H1 (cell line): ENCODE measurements around the gene ENTPD8. TPM values are rescaled to one million over a fixed set of nuclear protein-coding genes. Genes with fewer than 3 reads are reported as not detected.

Experiments used
- CTCF ChIA-PET: fragments of 300-600 bp; sonication (Branson Sonifier 250); formaldehyde crosslinking; loops from one replicate; lab custom pipeline; 2021; ENCODE audit not compliant: partially characterized antibody; lab: Charles Lee
- POLR2A ChIA-PET: fragments of 300-600 bp; sonication (Branson Sonifier 250); formaldehyde crosslinking; loops from one replicate; lab custom pipeline; 2021; ENCODE audit warnings: inconsistent platforms; ENCODE audit not compliant: partially characterized antibody; lab: Charles Lee
- DNase-seq, 2 experiments: peaks; one replicate each; pipeline versions ENCODE4 v3.0.0 to v3.0.0-alpha.2; 2010 to 2022; ENCODE audit warnings: low spot score in 2 of 2, low read depth in 1 of 2, mixed read lengths in 1 of 2
- FAIRE-seq: peaks from 2 replicates; lab custom pipeline; 2011; peaks lifted over from hg19 to GRCh38; lab: Jason Lieb, UNC
- H2AFZ ChIP-seq: 2 replicates; pipeline ENCODE4 v1.8.1; 2012; ENCODE audit warnings: low read length, inconsistent platforms
- H2AK5ac ChIP-seq: 2 replicates; pipeline ENCODE4 v1.6.1; 2013; ENCODE audit warnings: low read depth, low read length
- H2BK120ac ChIP-seq: replicated peaks from 2 replicates; pipeline ENCODE3; 2013; ENCODE audit warnings: low read depth, low read length, inconsistent platforms
- H2BK12ac ChIP-seq: 2 replicates; pipeline ENCODE4 v1.6.1; 2013; ENCODE audit warnings: low read depth, low read length
- H2BK15ac ChIP-seq: 2 replicates; pipeline ENCODE4 v1.6.1; 2013; ENCODE audit warnings: low read length
- H2BK20ac ChIP-seq: 2 replicates; pipeline ENCODE4 v1.6.1; 2013; ENCODE audit warnings: low read length
- H2BK5ac ChIP-seq: 2 replicates; pipeline ENCODE4 v1.6.1; 2013; ENCODE audit warnings: low read depth, low read length
- H3K14ac ChIP-seq: 2 replicates; pipeline ENCODE4 v1.6.1; 2013; ENCODE audit warnings: inconsistent platforms; ENCODE audit not compliant: insufficient read length
- H3K18ac ChIP-seq: 2 replicates; pipeline ENCODE4 v1.6.1; 2013; ENCODE audit warnings: low read length; ENCODE audit errors: extremely low read depth
- H3K23ac ChIP-seq: 2 replicates; pipeline ENCODE4 v1.6.1; 2013; ENCODE audit warnings: inconsistent platforms; ENCODE audit not compliant: insufficient read length
- H3K23me2 ChIP-seq: 2 replicates; pipeline ENCODE4 v1.6.1; 2013; ENCODE audit warnings: low read depth, low read length
- H3K27ac ChIP-seq: 2 replicates; pipeline ENCODE4 v1.6.1; 2011; ENCODE audit warnings: low read depth, low read length, inconsistent platforms
- H3K27me3 ChIP-seq, 4 experiments: replicated peaks in 1 of 4; 1 replicate in 1 of 4; 2 replicates in 3 of 4; pipeline versions ENCODE4 v1.6.1 to v1.8.1; 2011 to 2013; ENCODE audit warnings: low read length in 3 of 4, mild to moderate bottlenecking in 3 of 4, inconsistent platforms in 2 of 4, mixed read lengths in 2 of 4, moderate library complexity in 1 of 4; ENCODE audit not compliant: control insufficient read depth in 3 of 4, insufficient read depth in 3 of 4; ENCODE audit errors: extremely low read depth in 1 of 4
- H3K36me3 ChIP-seq, 4 experiments: 2 replicates each; pipeline versions ENCODE4 v1.6.1 to v1.8.1; 2011 to 2013; ENCODE audit warnings: mild to moderate bottlenecking in 4 of 4, low read length in 3 of 4, moderate library complexity in 2 of 4, control low read depth in 1 of 4, inconsistent platforms in 1 of 4; ENCODE audit not compliant: insufficient read depth in 4 of 4, control insufficient read depth in 2 of 4
- H3K4ac ChIP-seq: replicated peaks from 2 replicates; pipeline ENCODE3; 2013; ENCODE audit warnings: low read length, low read depth, mixed read lengths, inconsistent platforms; ENCODE audit not compliant: insufficient read length
- H3K4me1 ChIP-seq, 4 experiments: replicated peaks in 1 of 4; 1 replicate in 1 of 4; 2 replicates in 3 of 4; pipeline versions ENCODE4 v1.6.1 to v1.8.1; 2011 to 2013; ENCODE audit warnings: low read length in 3 of 4, inconsistent platforms in 2 of 4, mixed read lengths in 1 of 4; ENCODE audit not compliant: insufficient read depth in 4 of 4, control insufficient read depth in 3 of 4
- H3K4me2 ChIP-seq, 2 experiments: 2 replicates each; pipeline versions ENCODE4 v1.6.1 to v1.8.1; 2011 to 2013; ENCODE audit warnings: low read depth in 2 of 2, low read length in 2 of 2, control low read depth in 1 of 2, inconsistent platforms in 1 of 2, mild to moderate bottlenecking in 1 of 2; ENCODE audit not compliant: insufficient read depth in 1 of 2
- H3K4me3 ChIP-seq, 4 experiments: fragments of 200-600, 300-600 bp in 1 of 4; sonication (generic), shearing (Covaris generic), sonication (Bioruptor Twin) in 1 of 4; 2 replicates each; pipeline versions ENCODE4 v1.5.1 to v1.8.1; 2011 to 2016; ENCODE audit warnings: low read length in 4 of 4, low read depth in 3 of 4, control low read depth in 2 of 4, inconsistent platforms in 2 of 4, mild to moderate bottlenecking in 2 of 4, mixed read lengths in 1 of 4, moderate library complexity in 1 of 4; ENCODE audit not compliant: insufficient read depth in 2 of 4; ENCODE audit errors: extremely low read depth in 1 of 4
- H3K56ac ChIP-seq: replicated peaks from 2 replicates; pipeline ENCODE3; 2013; ENCODE audit warnings: low read depth, mild to moderate bottlenecking, mixed read lengths, low read length, inconsistent platforms; ENCODE audit not compliant: insufficient read length
- H3K79me1 ChIP-seq: 2 replicates; pipeline ENCODE4 v1.6.1; 2013; ENCODE audit warnings: low read depth, low read length, control low read depth
- H3K79me2 ChIP-seq, 2 experiments: 2 replicates each; pipeline versions ENCODE4 v1.6.1 to v1.8.1; 2012 to 2013; ENCODE audit warnings: low read length in 2 of 2, mild to moderate bottlenecking in 2 of 2, inconsistent platforms in 1 of 2; ENCODE audit not compliant: insufficient read depth in 2 of 2, control insufficient read depth in 1 of 2
- H3K9ac ChIP-seq, 4 experiments: replicated peaks in 1 of 4; 1 replicate in 1 of 4; 2 replicates in 3 of 4; pipeline versions ENCODE4 v1.6.1 to v1.8.1; 2011 to 2013; ENCODE audit warnings: low read depth in 3 of 4, low read length in 3 of 4, control low read depth in 2 of 4, mild to moderate bottlenecking in 2 of 4, moderate library complexity in 2 of 4, inconsistent platforms in 1 of 4; ENCODE audit errors: extremely low read depth in 1 of 4
- H3K9me3 ChIP-seq, 2 experiments: 2 replicates each; pipeline versions ENCODE4 v1.6.1 to v1.8.1; 2012 to 2013; ENCODE audit warnings: mild to moderate bottlenecking in 2 of 2, moderate library complexity in 2 of 2, control low read depth in 1 of 2, inconsistent platforms in 1 of 2, low read depth in 1 of 2, low read length in 1 of 2, mixed read lengths in 1 of 2; ENCODE audit not compliant: insufficient read depth in 2 of 2
- H4K20me1 ChIP-seq, 2 experiments: replicated peaks in 1 of 2; 2 replicates each; pipeline versions ENCODE3 to v1.8.1; 2011 to 2013; ENCODE audit warnings: inconsistent platforms in 2 of 2, low read length in 2 of 2, mild to moderate bottlenecking in 1 of 2; ENCODE audit not compliant: insufficient read depth in 2 of 2, control insufficient read depth in 1 of 2
- H4K5ac ChIP-seq: 2 replicates; pipeline ENCODE4 v1.6.1; 2013; ENCODE audit warnings: low read length, low read depth, mixed read lengths, inconsistent platforms; ENCODE audit not compliant: insufficient read length
- H4K8ac ChIP-seq: 2 replicates; pipeline ENCODE4 v1.8.0; 2013; ENCODE audit warnings: mild to moderate bottlenecking, moderate library complexity, low read length, inconsistent platforms; ENCODE audit not compliant: insufficient read depth; ENCODE audit errors: extremely low read depth
- H4K91ac ChIP-seq: replicated peaks from 2 replicates; pipeline ENCODE3; 2013; ENCODE audit warnings: low read length, mixed read lengths, inconsistent platforms; ENCODE audit not compliant: insufficient read length
- EGR1 ChIP-seq: IDR thresholded peaks from 2 replicates; pipeline ENCODE4 v1.6.1; 2011; ENCODE audit warnings: low read depth, low read length, borderline replicate concordance
- WGBS, 2 experiments: shearing (Covaris generic) in 1 of 2; methylation state at CpG; one replicate each; pipeline versions ENCODE4 v1.1.6 to v1.1.7; 2013 to 2015; ENCODE audit warnings: low lambda C conversion rate in 2 of 2, mixed read lengths in 2 of 2, inconsistent platforms in 1 of 2, low coverage in 1 of 2, missing lambda C conversion rate in 1 of 2; ENCODE audit not compliant: insufficient replicate concordance in 2 of 2, insufficient coverage in 1 of 2, insufficient read length in 1 of 2; ENCODE audit errors: extremely low coverage in 1 of 2, missing lambda C conversion rate in 1 of 2; 5-methylcytosine and 5-hydroxymethylcytosine counted together
- polyA plus RNA-seq, 7 experiments: library from polyadenylated mRNA; depleted of rRNA in 3 of 7; stranded (reverse) in 5 of 7; unstranded in 2 of 7; fragments of >200 nt in 5 of 7; fragments of 200-250 nt in 2 of 7; gene quantifications; 1 replicate in 5 of 7; 2 replicates in 1 of 7; 4 replicates in 1 of 7; pipeline versions ENCODE4 v1.2.1 to v1.2.3, GENCODE V29; 2011 to 2013; ENCODE audit warnings: missing spikeins in 2 of 7, mixed read lengths in 2 of 7
- total RNA-seq: library from RNA; stranded (reverse); fragmentation: NEBNext Ultra II Directional; extraction: Animal tissue kit (Norgen Biotek cat#: 25700); gene quantifications from 2 replicates; pipeline ENCODE4 v1.2.1, GENCODE V29; 2021

Gene ENTPD8
- total and polyA plus RNA-seq, 2 of the 8 experiments (the other 6 are each of a cell fraction or from before 2014, with no cell fraction given): 0.48 to 0.51 TPM

DNA sequence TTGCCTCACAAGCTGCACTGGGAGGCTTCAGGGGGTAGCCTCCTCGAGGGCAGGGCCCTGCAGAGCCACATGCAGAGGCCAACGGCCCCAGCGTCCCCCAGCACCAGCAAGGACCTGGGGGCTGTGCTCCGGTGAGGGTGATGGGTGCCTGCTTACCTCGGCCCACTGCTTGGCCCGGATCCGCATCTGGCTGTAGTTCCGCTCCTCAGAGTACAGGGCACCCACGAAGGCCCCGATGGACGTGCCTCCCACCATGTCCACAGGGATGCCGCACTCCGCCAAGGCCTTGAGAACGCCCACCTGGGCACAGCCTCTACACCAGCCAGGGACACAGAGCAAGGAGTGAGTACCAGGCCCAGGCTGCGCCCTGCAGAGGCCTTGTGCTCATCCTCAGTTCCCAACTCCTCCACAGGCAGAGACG, 26.0 kb upstream of the ENTPD8 start:
- H3K14ac ChIP-seq: no peak overlapping the region
- H3K27me3 ChIP-seq: peaks cover 0 to 11% (median 7%) of the 10 kb centered on the region in 4 experiments; a peak in 5 of 7 replicates
- CTCF ChIA-PET: no interaction called here
- FAIRE-seq: no peak
- H3K36me3 ChIP-seq: no peaks in the 10 kb centered on the region
- no peak overlapping the region for H3K23ac ChIP-seq
- POLR2A ChIA-PET: no interaction called here
- H3K27ac ChIP-seq: no peak overlapping the region
- no peak overlapping the region for H2BK12ac ChIP-seq
- H2BK120ac ChIP-seq: no peak overlapping the region
- no peak for DNase-seq
- no peak overlapping the region for H4K91ac ChIP-seq
- no peak overlapping the region for H2AK5ac ChIP-seq
- no peaks in the 10 kb centered on the region for H3K79me2 ChIP-seq
- no peak overlapping the region for H3K56ac ChIP-seq
- no peak overlapping the region for H3K18ac ChIP-seq
- no peak overlapping the region for H2BK5ac ChIP-seq
- H3K23me2 ChIP-seq: no peaks in the 10 kb centered on the region
- no peak overlapping the region for H3K4me2 ChIP-seq
- H3K4me3 ChIP-seq: no peak overlapping the region
- peak overlapping the region; percentile 79; the same call in 1 of the 2 replicates for H4K8ac ChIP-seq
- H4K5ac ChIP-seq: no peak overlapping the region
- peaks cover 0 to under 1% (median 0%) of the 10 kb centered on the region in 4 experiments; a peak in 2 of 7 replicates for H3K4me1 ChIP-seq
- no peak overlapping the region for H3K9ac ChIP-seq
- H3K4ac ChIP-seq: no peak overlapping the region
- H4K20me1 ChIP-seq: peaks cover 0 to 2% of the 10 kb centered on the region in 2 experiments
- no peak overlapping the region for H2BK15ac ChIP-seq
- H3K79me1 ChIP-seq: no peaks in the 10 kb centered on the region
- no peaks in the 10 kb centered on the region; a peak in 1 of 4 replicates for H3K9me3 ChIP-seq
- 93% methylated on average over 16 of the region's 16 CpGs; no CpG with 5 or more reads in 1 of the 2 experiments for WGBS, 2 experiments
- H2AFZ ChIP-seq: no peak overlapping the region
- H2BK20ac ChIP-seq: no peak overlapping the region
- TF ChIP-seq EGR1: no peak
